Liver (tissue), 9 donors: ENCODE results near the gene VAT1. TPM values are rescaled to one million over a fixed set of nuclear protein-coding genes. Genes with fewer than 3 reads are reported as not detected.

ENCODE experiments used
- DNase-seq: peaks from one replicate; pipeline ENCODE4 v3.0.0-alpha.2; 2017; ENCODE audit warnings: low spot score
- H3K27ac ChIP-seq, 2 donors: one replicate each; pipeline ENCODE4 v1.7.0; 2013; ENCODE audit warnings: inconsistent platforms in 2 of 2, low read length in 2 of 2, control low read depth in 1 of 2, low read depth in 1 of 2, mild to moderate bottlenecking in 1 of 2
- H3K27me3 ChIP-seq, 4 donors: one replicate each; pipeline versions ENCODE4 v1.6.1 to v1.7.0; 2013; ENCODE audit warnings: low read length in 3 of 4, inconsistent platforms in 1 of 4, mild to moderate bottlenecking in 1 of 4, moderate library complexity in 1 of 4; ENCODE audit not compliant: control insufficient read depth in 4 of 4, insufficient read depth in 4 of 4
- H3K36me3 ChIP-seq, 4 donors: one replicate each; pipeline versions ENCODE4 v1.6.1 to v1.7.0; 2013; ENCODE audit warnings: low read length in 3 of 4, mild to moderate bottlenecking in 3 of 4, low read depth in 1 of 4, moderate library complexity in 1 of 4; ENCODE audit not compliant: control insufficient read depth in 4 of 4, insufficient read depth in 3 of 4
- H3K4me1 ChIP-seq, 4 donors: one replicate each; pipeline versions ENCODE4 v1.6.1 to v1.7.0; 2013; ENCODE audit warnings: low read length in 3 of 4, mild to moderate bottlenecking in 3 of 4, moderate library complexity in 1 of 4; ENCODE audit not compliant: control insufficient read depth in 4 of 4, insufficient read depth in 4 of 4
- H3K4me3 ChIP-seq, 3 donors: one replicate each; pipeline versions ENCODE4 v1.6.1 to v1.7.0; 2013; ENCODE audit warnings: low read length in 3 of 3, control low read depth in 1 of 3, low read depth in 1 of 3, mild to moderate bottlenecking in 1 of 3
- H3K9ac ChIP-seq, 2 donors: one replicate each; pipeline ENCODE4 v1.7.0; 2013; ENCODE audit warnings: low read length in 2 of 2, mild to moderate bottlenecking in 2 of 2, moderate library complexity in 2 of 2, control low read depth in 1 of 2, low read depth in 1 of 2
- H3K9me3 ChIP-seq, 4 donors: one replicate each; pipeline versions ENCODE4 v1.6.1 to v1.7.0; 2013; ENCODE audit warnings: low read length in 3 of 4; ENCODE audit not compliant: control insufficient read depth in 4 of 4
- EGR1 ChIP-seq, 2 donors: IDR thresholded peaks; 2 replicates each; pipeline ENCODE4 v1.6.1; 2016 to 2018; ENCODE audit warnings: antibody characterized with exemption in 2 of 2, low read depth in 2 of 2
- FOXA1 ChIP-seq: IDR thresholded peaks from 2 replicates; pipeline ENCODE4 v1.6.1; 2016; ENCODE audit warnings: antibody characterized with exemption
- FOXA2 ChIP-seq: IDR thresholded peaks from 2 replicates; pipeline ENCODE4 v1.6.1; 2016; ENCODE audit warnings: antibody characterized with exemption
- GABPA ChIP-seq, 2 donors: IDR thresholded peaks in 1 of 2; conservative IDR thresholded peaks in 1 of 2; 2 replicates each; pipeline ENCODE4 v1.6.1; 2016; ENCODE audit warnings: antibody characterized with exemption in 2 of 2, mild to moderate bottlenecking in 1 of 2, moderate library complexity in 1 of 2
- HNF4A ChIP-seq, 2 donors: conservative IDR thresholded peaks; 2 replicates each; pipeline ENCODE4 v1.6.1; 2016; ENCODE audit warnings: antibody characterized with exemption in 2 of 2, mild to moderate bottlenecking in 2 of 2
- NR2F2 ChIP-seq: IDR thresholded peaks from 2 replicates; pipeline ENCODE4 v1.6.1; 2016; ENCODE audit warnings: antibody characterized with exemption
- RAD21 ChIP-seq, 2 donors: IDR thresholded peaks; 2 replicates each; pipeline ENCODE4 v1.6.1; 2016; ENCODE audit warnings: antibody characterized with exemption in 2 of 2, mild to moderate bottlenecking in 2 of 2
- REST ChIP-seq: IDR thresholded peaks from 2 replicates; pipeline ENCODE4 v1.6.1; 2016; ENCODE audit warnings: antibody characterized with exemption, mild to moderate bottlenecking
- RXRA ChIP-seq, 2 donors: IDR thresholded peaks; 2 replicates each; pipeline ENCODE4 v1.6.1; 2017 to 2018; ENCODE audit warnings: antibody characterized with exemption in 2 of 2, mild to moderate bottlenecking in 1 of 2
- SP1 ChIP-seq: IDR thresholded peaks from 2 replicates; pipeline ENCODE4 v1.6.1; 2018; ENCODE audit warnings: antibody characterized with exemption, mild to moderate bottlenecking
- TAF1 ChIP-seq: conservative IDR thresholded peaks from 2 replicates; pipeline ENCODE4 v1.6.1; 2016; ENCODE audit warnings: antibody characterized with exemption, mild to moderate bottlenecking
- YY1 ChIP-seq: IDR thresholded peaks from 2 replicates; pipeline ENCODE4 v1.6.1; 2016; ENCODE audit warnings: antibody characterized with exemption, mild to moderate bottlenecking
- ZBTB33 ChIP-seq: IDR thresholded peaks from 2 replicates; pipeline ENCODE4 v1.6.1; 2016; ENCODE audit warnings: antibody characterized with exemption
- whole genome bisulfite sequencing: extraction: QIAGEN DNeasy Blood & Tissue Kit; methylation state at CpG from one replicate; pipeline ENCODE4 v1.1.7; 2013; 5-methylcytosine and 5-hydroxymethylcytosine counted together
- polyA plus RNA-seq, 2 donors: library from polyadenylated mRNA; stranded (reverse) in 1 of 2; unstranded in 1 of 2; fragments of 200-250 nt in 1 of 2; fragments of >200 nt in 1 of 2; fragmentation: Nextera tagmentation in 1 of 2; extraction: Ambion mirVana in 1 of 2; gene quantifications; one replicate each; pipeline versions ENCODE4 v1.2.1 to v1.2.3, GENCODE V29; 2013 to 2015
- total RNA-seq, 2 donors: library from RNA; depleted of rRNA; stranded (reverse); fragments of >200 nt; gene quantifications; one replicate each; pipeline ENCODE4 v1.2.3, GENCODE V29; 2014
- TF ChIP-seq, protein P1 (sequence below): IDR thresholded peaks from 2 replicates; pipeline ENCODE4 v1.6.1; 2016; ENCODE audit warnings: antibody characterized with exemption
- donor health status: healthy.
- donor health status: healthy.
- donor health status: healthy.
- donor health status: healthy.
- donor health status: healthy.

VAT1 gene
- total and polyA plus RNA-seq, 4 donors, result 16.3 to 38.8 (median 25.4) TPM

DNA sequence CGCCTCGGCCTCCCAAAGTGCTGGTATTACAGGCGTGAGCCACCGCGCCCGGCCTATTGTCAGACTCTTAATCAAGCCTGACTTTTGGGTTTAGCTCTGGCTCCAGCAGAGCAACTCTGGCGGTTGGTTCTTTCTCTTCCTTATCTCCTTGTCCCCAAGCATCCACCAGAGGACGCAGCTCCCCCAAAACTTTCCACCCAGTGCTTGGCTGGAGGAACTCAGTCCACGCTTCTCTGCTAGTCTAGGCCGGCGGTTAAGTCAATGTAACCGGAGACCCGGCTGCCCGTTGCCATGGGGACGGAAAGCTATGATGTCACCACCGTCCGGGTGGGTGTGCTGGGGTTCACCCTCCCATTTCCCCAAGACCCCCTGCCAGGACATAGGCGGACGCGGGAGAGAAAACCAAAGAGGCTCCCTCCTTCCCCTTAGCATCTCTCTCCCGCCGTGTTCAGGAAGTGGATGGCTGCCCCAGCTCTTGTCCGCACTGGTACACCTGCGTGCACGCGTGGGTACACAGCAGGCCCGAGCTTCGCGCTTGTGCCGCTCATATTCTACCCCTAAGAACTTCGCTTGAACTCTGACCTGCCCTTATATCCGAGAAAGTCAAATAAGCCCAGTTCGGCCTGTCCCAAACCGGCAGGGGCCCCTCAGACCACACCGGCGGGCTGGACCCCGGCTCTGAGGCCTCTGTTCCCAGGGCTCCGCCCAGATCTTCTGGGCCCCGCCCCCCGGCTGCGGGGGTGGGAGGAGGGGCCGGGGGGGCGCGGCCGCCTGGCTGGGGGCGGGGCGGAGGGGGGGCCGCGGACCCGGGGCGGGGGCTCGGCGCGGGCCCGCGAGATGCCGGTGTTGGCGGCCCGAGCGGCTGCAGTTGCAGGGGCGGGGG is 2.5 kb upstream of the VAT1 start, which contains the start of gene RND2 (continued):
- TF ChIP-seq REST (no peak), TAF1 (no peak), ZBTB33 (no peak), FOXA2 (no peak), NR2F2 (no peak), RXRA (IDR thresholded peaks at IDR 0.05) (peak; percentile 42 to 61), FOXA1 (no peak), HNF4A (conservative IDR thresholded peaks at IDR 0.05) (peak; percentile 17 to 36)
- TF ChIP-seq, protein P1, sequence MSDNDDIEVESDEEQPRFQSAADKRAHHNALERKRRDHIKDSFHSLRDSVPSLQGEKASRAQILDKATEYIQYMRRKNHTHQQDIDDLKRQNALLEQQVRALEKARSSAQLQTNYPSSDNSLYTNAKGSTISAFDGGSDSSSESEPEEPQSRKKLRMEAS, result peak; percentile 54

GRCh38 chr17:43020789-43021740 is 1.1 kb downstream of the VAT1 start:
- Histone ChIP-seq H3K4me1 (peaks cover 6 to 32% (median 19%) of the 10 kb centered on the region in 4 donors), H3K27me3 (no peaks in the 10 kb centered on the region), H3K9me3 (no peaks in the 10 kb centered on the region), H3K27ac (peak overlapping the region; percentile 70 to 80), H3K9ac (no peak overlapping the region), H3K36me3 (peaks cover 0 to under 1% (median 0%) of the 10 kb centered on the region in 4 donors), H3K4me3 (peak overlapping the region; percentile 59 to 92 (median 85))
- TF ChIP-seq GABPA (IDR thresholded peaks at IDR 0.05 in 1 of 2, conservative IDR thresholded peaks at IDR 0.05 in 1 of 2), result no peak
- no peak for TF ChIP-seq REST
- TF ChIP-seq NR2F2, result no peak
- TF ChIP-seq, protein P1, result no peak
- TF ChIP-seq FOXA1, result no peak
- no peak for TF ChIP-seq EGR1 (IDR thresholded peaks at IDR 0.05; ENCODE audit: low read depth in 2 of 2)
- TF ChIP-seq YY1, result no peak
- TF ChIP-seq HNF4A (conservative IDR thresholded peaks at IDR 0.05), result no peak
- no peak for TF ChIP-seq SP1
- TF ChIP-seq ZBTB33, result no peak
- no peak for TF ChIP-seq TAF1
- TF ChIP-seq RAD21 (IDR thresholded peaks at IDR 0.05), result no peak
- WGBS, result 32% methylated on average over 40 of the region's 40 CpGs
- no peak for DNase-seq
